ENCODE results near the gene SLAMF9.
"Not testable (repeated sequence)": the region's sequence is repeated elsewhere in the genome, so short reads cannot be mapped to it uniquely, and the experiment has no call there.

SLAMF9 gene

GRCh38 chr1:159911326-159912070, 42.5 kb downstream of the SLAMF9 start:
- Histone ChIP-seq H3K4me1 (ENCODE audit: low read length) (peaks cover 20% of the 10 kb centered on the region), H3K9me2 (replicated peaks; ENCODE audit: insufficient read depth, low read length) (no peaks in the 10 kb centered on the region), H3F3A (ENCODE audit: insufficient read depth, low read length) (no peaks in the 10 kb centered on the region; the same call in 1 of the 2 replicates), H3K27me3 (replicated peaks; ENCODE audit: insufficient read depth, low read length) (no peaks in the 10 kb centered on the region), H3K27ac (ENCODE audit: low read length) (peak overlapping the region; percentile 75), H3K4me2 (ENCODE audit: low read depth, low read length) (peak overlapping the region; percentile 50; the same call in 1 of the 2 replicates), H4K20me1 (ENCODE audit: insufficient read depth, low read length) (no peaks in the 10 kb centered on the region), H3K4me3 (ENCODE audit: low read length) (no peak overlapping the region), H3K9me3 (replicated peaks; ENCODE audit: insufficient read depth, low read length) (no peaks in the 10 kb centered on the region), H2AFZ (ENCODE audit: low read length) (peak overlapping the region; percentile 35; the same call in 1 of the 2 replicates), H3K9ac (ENCODE audit: low read length) (peak overlapping the region; percentile 61), H3K36me3 (replicated peaks; ENCODE audit: insufficient read depth, low read length) (no peaks in the 10 kb centered on the region), H3K79me2 (ENCODE audit: low read length) (no peaks in the 10 kb centered on the region)
- TF ChIP-seq EZH2 (optimal IDR thresholded peaks at IDR 0.05; ENCODE audit: low read depth, low read length) (no peak), EZH2phosphoT487 (IDR thresholded peaks at IDR 0.05; ENCODE audit: low read length) (no peak), CTCF (IDR thresholded peaks at IDR 0.05; ENCODE audit: low read length) (no peak)
- no peak for DNase-seq

- Histone ChIP-seq H3K79me2 (ENCODE audit: low read length) (no peaks in the 10 kb centered on the region), H3F3A (ENCODE audit: insufficient read depth, low read length) (no peaks in the 10 kb centered on the region), H3K27ac (ENCODE audit: low read length) (no peak overlapping the region), H4K20me1 (ENCODE audit: insufficient read depth, low read length) (no peaks in the 10 kb centered on the region), H2AFZ (ENCODE audit: low read length) (no peak overlapping the region), H3K27me3 (replicated peaks; ENCODE audit: insufficient read depth, low read length) (no peaks in the 10 kb centered on the region), H3K9ac (ENCODE audit: low read length) (no peak overlapping the region), H3K9me3 (replicated peaks; ENCODE audit: insufficient read depth, low read length) (no peaks in the 10 kb centered on the region), H3K4me2 (ENCODE audit: low read depth, low read length) (no peak overlapping the region), H3K9me2 (replicated peaks; ENCODE audit: insufficient read depth, low read length) (no peaks in the 10 kb centered on the region), H3K4me1 (ENCODE audit: low read length) (peaks cover 20% of the 10 kb centered on the region), H3K36me3 (replicated peaks; ENCODE audit: insufficient read depth, low read length) (no peaks in the 10 kb centered on the region), H3K4me3 (ENCODE audit: low read length) (no peak overlapping the region)
- no peak for DNase-seq
- TF ChIP-seq EZH2phosphoT487 (IDR thresholded peaks at IDR 0.05; ENCODE audit: low read length) = no peak
- no peak for TF ChIP-seq EZH2 (optimal IDR thresholded peaks at IDR 0.05; ENCODE audit: low read depth, low read length)
- TF ChIP-seq CTCF (IDR thresholded peaks at IDR 0.05; ENCODE audit: low read length) = no peak
Observed at GRCh38 chr1:159908031-159908940, 45.8 kb downstream of the SLAMF9 start.

GRCh38 chr1:159906960-159907359, 47.1 kb downstream of the SLAMF9 start:
- H3F3A ChIP-seq (ENCODE audit: insufficient read depth, low read length) = no peaks in the 10 kb centered on the region
- H3K4me1 ChIP-seq (ENCODE audit: low read length) = peaks cover 20% of the 10 kb centered on the region
- no peak overlapping the region for H3K4me3 ChIP-seq (ENCODE audit: low read length)
- DNase-seq = no peak
- H3K9ac ChIP-seq (ENCODE audit: low read length) = no peak overlapping the region
- no peak for TF ChIP-seq EZH2 (optimal IDR thresholded peaks at IDR 0.05; ENCODE audit: low read depth, low read length)
- TF ChIP-seq EZH2phosphoT487 (IDR thresholded peaks at IDR 0.05; ENCODE audit: low read length) = no peak
- no peak for TF ChIP-seq CTCF (IDR thresholded peaks at IDR 0.05; ENCODE audit: low read length)
- H3K9me2 ChIP-seq (replicated peaks; ENCODE audit: insufficient read depth, low read length) = no peaks in the 10 kb centered on the region
- H3K27ac ChIP-seq (ENCODE audit: low read length) = no peak overlapping the region
- H3K9me3 ChIP-seq (replicated peaks; ENCODE audit: insufficient read depth, low read length) = no peaks in the 10 kb centered on the region
- no peaks in the 10 kb centered on the region for H3K27me3 ChIP-seq (replicated peaks; ENCODE audit: insufficient read depth, low read length)
- H4K20me1 ChIP-seq (ENCODE audit: insufficient read depth, low read length) = no peaks in the 10 kb centered on the region
- no peaks in the 10 kb centered on the region for H3K79me2 ChIP-seq (ENCODE audit: low read length)
- no peak overlapping the region for H3K4me2 ChIP-seq (ENCODE audit: low read depth, low read length)
- no peak overlapping the region for H2AFZ ChIP-seq (ENCODE audit: low read length)
- H3K36me3 ChIP-seq (replicated peaks; ENCODE audit: insufficient read depth, low read length) = no peaks in the 10 kb centered on the region

GRCh38 chr1:159904036-159904435, 50.0 kb downstream of the SLAMF9 start:
- not testable (repeated sequence) for DNase-seq; H3K4me1 ChIP-seq (ENCODE audit: low read length); H3K4me2 ChIP-seq (ENCODE audit: low read depth, low read length); H3K4me3 ChIP-seq (ENCODE audit: low read length); H3K27ac ChIP-seq (ENCODE audit: low read length); H4K20me1 ChIP-seq (ENCODE audit: insufficient read depth, low read length); H3K27me3 ChIP-seq (replicated peaks; ENCODE audit: insufficient read depth, low read length); H3F3A ChIP-seq (ENCODE audit: insufficient read depth, low read length); H2AFZ ChIP-seq (ENCODE audit: low read length); H3K9me3 ChIP-seq (replicated peaks; ENCODE audit: insufficient read depth, low read length); H3K9me2 ChIP-seq (replicated peaks; ENCODE audit: insufficient read depth, low read length); H3K36me3 ChIP-seq (replicated peaks; ENCODE audit: insufficient read depth, low read length); H3K79me2 ChIP-seq (ENCODE audit: low read length); H3K9ac ChIP-seq (ENCODE audit: low read length)

Measured in MM.1S (cell line).